Lower leg skin (tissue), 4 donors: ENCODE measurements around the gene MPP1. TPM values are rescaled to one million over a fixed set of nuclear protein-coding genes. Genes with fewer than 3 reads are reported as not detected.

Experiments
- DNase-seq, 2 donors: peaks; one replicate each; pipeline ENCODE4 v3.0.0-alpha.2; 2019; ENCODE audit warnings: low spot score in 2 of 2
- H3K4me3 ChIP-seq: fragments of 200-600 bp; sonication (generic); 2 replicates; pipeline ENCODE4 v1.5.1; 2017; ENCODE audit warnings: mild to moderate bottlenecking, low read depth; ENCODE audit not compliant: poor library complexity, severe bottlenecking
- POLR2A ChIP-seq, 2 donors: fragments of 450-650 bp; IDR thresholded peaks; one replicate each; pipeline ENCODE4 v1.6.1; 2016 to 2017; ENCODE audit warnings: antibody characterized with exemption in 2 of 2, mild to moderate bottlenecking in 1 of 2, moderate library complexity in 1 of 2
- WGBS, 2 donors: methylation state at CpG; one replicate each; pipeline ENCODE4 v1.1.5; 2018; 5-methylcytosine and 5-hydroxymethylcytosine counted together
- intact Hi-C: fragments of 100-400 bp; cut with DNase I; formaldehyde crosslinking; loops from one replicate; pipeline ENCODE4 v1.15.0; 2023; ENCODE audit warnings: low total_unique reads
- total RNA-seq, 4 donors: library from RNA; depleted of rRNA; stranded (reverse); fragments of >200 nt; gene quantifications; one replicate each; pipeline ENCODE4 v1.1.0, GENCODE V29; 2016
- TF ChIP-seq, protein P1 (sequence below), 3 donors: fragments of 450-650 bp; IDR thresholded peaks; one replicate each; pipeline ENCODE4 v1.5.1; 2016; ENCODE audit warnings: antibody characterized with exemption in 3 of 3, mild to moderate bottlenecking in 3 of 3, moderate library complexity in 2 of 3

The MPP1 gene
- 10 to 100 TPM in 2 of 4 donors, 1 to 10 TPM in 2; 8.7 to 14.5 (median 10.5) TPM for total RNA-seq

DNA sequence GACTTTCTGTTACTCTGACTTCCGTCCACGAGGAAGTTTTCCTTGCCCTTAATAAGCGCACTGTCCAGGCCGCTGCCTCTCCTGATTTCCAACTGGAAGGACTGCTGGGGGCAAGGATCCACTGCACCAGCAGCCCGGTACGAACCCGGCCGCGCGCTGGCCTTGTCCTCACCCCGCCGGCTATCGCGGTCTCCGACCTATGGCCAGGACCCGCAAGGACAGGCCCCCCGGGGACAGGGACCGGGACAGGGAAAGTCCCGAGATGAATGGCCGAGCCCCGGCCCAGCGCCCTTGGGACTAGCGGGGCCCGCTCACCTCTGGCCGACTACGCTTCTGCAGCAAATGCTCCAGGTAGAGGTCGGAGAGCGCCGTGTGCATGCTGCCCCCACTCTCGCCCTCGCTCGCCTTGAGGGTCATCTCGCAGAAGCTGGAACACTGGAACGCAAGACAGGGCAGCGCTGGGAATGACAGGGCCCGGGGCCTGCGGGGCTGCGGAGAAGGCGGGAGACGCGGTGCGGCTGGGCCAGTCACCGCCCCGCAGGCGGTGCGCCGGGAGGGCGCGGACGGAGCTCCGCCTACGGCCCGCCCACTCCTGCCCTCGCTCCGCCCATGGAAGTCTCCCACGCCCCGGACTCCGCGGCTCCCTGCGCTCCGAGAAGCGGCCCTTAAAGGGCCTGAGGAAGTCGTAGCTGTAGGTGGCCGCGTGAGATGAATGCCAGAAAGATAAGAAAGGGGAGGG, at the start of gene MPP1:
MPP1 (minus strand) TSS at position 529 of the 739 bp plus-strand sequence; CDS start at position 417, 112 bp downstream.
- TF ChIP-seq, protein P1, sequence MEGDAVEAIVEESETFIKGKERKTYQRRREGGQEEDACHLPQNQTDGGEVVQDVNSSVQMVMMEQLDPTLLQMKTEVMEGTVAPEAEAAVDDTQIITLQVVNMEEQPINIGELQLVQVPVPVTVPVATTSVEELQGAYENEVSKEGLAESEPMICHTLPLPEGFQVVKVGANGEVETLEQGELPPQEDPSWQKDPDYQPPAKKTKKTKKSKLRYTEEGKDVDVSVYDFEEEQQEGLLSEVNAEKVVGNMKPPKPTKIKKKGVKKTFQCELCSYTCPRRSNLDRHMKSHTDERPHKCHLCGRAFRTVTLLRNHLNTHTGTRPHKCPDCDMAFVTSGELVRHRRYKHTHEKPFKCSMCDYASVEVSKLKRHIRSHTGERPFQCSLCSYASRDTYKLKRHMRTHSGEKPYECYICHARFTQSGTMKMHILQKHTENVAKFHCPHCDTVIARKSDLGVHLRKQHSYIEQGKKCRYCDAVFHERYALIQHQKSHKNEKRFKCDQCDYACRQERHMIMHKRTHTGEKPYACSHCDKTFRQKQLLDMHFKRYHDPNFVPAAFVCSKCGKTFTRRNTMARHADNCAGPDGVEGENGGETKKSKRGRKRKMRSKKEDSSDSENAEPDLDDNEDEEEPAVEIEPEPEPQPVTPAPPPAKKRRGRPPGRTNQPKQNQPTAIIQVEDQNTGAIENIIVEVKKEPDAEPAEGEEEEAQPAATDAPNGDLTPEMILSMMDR (IDR thresholded peaks at IDR 0.05), result no peak
- no peak for TF ChIP-seq POLR2A (IDR thresholded peaks at IDR 0.05)
- peak; percentile 47 to 93 for DNase-seq
- 0 to 42% methylated on average over 6 to 63 of the region's 65 CpGs for WGBS, 2 donors
- intact Hi-C loops, result no loop called here
- peak within 1 kb of the TSS; percentile 43 for H3K4me3 ChIP-seq

DNA sequence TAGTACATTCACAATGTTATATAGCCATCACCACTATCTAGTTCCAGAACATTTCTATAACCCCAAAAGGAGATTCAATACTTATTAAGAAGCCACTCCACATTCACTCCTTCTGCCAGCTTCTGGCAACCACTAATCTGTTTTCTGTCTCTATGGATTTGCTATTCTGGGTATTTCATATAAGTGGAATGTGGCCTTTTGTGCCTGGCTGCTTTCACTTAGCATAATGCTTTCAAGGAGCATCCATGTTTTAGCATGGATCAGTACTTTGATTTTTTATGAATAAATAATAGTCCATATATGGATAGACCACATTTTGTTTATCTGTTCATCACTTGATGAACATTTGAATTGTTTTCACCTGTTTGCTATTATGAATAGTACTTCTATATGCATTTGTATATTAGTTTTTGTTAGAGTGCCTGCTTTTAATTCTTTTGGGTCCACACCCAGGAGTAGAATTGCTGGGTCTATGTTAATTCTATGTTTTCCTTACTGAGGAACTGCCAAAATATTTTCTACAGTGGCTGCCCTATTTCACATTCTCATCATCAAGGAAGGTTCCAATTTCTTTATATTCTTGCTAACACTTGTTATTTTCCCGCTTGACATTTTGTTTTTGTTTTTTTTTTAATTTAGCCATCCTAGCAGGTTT, 45.8 kb upstream of the MPP1 start:
- TF ChIP-seq, protein P1 (IDR thresholded peaks at IDR 0.05), result no peak
- TF ChIP-seq POLR2A (IDR thresholded peaks at IDR 0.05), result no peak
- WGBS, 2 donors, result 77 to 95% methylated on average over 1 of the region's 1 CpG
- intact Hi-C loops, result no loop called here
- H3K4me3 ChIP-seq, result no peak overlapping the region
- no peak for DNase-seq

DNA sequence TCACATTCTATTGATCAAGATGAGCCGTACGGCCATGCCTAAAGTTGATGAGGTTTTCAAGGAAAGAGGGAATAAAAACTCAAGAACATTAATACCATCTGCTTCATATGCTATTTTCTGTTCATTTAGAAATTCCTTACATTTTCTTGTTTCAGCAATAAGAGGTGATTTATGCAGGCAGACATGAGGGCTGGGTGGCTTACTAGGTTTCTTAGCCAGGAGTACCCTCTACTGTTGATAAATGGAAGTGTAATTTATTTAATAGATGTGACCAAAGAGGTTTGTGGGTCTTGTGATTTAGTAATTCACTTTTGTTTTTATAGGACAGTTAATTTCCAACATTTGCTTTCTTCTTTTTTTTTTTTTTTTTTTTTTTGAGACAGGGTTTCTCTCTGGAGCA, 35.6 kb upstream of the MPP1 start:
- no peak for DNase-seq
- no peak overlapping the region for H3K4me3 ChIP-seq
- 75 to 86% methylated on average over 2 of the region's 2 CpGs for WGBS, 2 donors
- no peak for TF ChIP-seq POLR2A (IDR thresholded peaks at IDR 0.05)
- TF ChIP-seq, protein P1 (IDR thresholded peaks at IDR 0.05), result peak in 1 of 3 donors; percentile 25
- intact Hi-C loops, result no loop called here

DNA sequence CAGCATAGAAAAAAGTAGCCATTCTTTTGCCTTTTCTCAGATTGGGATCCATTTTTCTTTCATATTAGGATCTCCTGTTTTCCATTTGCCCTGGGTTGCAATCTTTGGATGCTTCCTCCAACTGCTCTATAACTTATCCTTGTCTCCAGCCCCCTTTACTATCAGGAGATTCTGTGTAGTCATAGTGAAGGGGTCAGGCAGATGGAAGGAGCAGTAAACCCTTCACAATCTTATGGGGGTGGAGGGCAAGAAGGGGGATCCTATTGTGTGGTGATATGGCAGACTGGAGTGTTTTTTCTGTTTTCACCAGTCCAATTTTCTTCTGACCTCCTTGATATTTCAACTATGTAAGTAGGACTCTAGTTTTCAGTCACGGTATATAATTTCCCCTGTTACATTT, 30.9 kb upstream of the MPP1 start:
- intact Hi-C loops, result no loop called here
- no peak for DNase-seq
- no peak for TF ChIP-seq POLR2A (IDR thresholded peaks at IDR 0.05)
- TF ChIP-seq, protein P1 (IDR thresholded peaks at IDR 0.05), result no peak
- H3K4me3 ChIP-seq, result no peak overlapping the region
- 74 to 76% methylated on average over 1 of the region's 1 CpG for WGBS, 2 donors

DNA sequence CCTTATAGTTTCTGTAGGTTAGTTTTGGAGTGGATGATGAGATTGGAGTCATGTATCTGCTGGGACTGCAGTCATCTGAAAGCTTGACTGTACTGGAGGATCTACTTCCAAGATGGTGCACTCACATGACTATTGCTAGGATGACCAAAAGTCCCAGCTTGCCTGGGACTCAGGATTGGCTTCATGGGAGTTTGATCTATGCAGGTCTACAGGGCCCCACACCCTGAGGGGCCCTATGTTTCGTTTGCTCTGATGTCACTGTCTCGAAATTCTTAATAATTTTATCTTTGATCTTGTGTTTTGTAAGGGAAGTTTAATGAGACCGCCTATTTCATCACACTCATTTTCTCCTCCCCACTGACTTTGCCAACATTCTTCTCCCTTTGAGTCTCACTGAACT, 29.3 kb upstream of the MPP1 start, which contains the start of gene SMIM9:
SMIM9 (minus strand) TSS at position 101 of the 400 bp plus-strand sequence. CDS start 3,806 bp downstream, outside the sequence.
- WGBS, 2 donors, result 73 to 86% methylated on average over 3 of the region's 3 CpGs
- no peak for DNase-seq
- TF ChIP-seq, protein P1 (IDR thresholded peaks at IDR 0.05), result no peak
- no peak for TF ChIP-seq POLR2A (IDR thresholded peaks at IDR 0.05)
- H3K4me3 ChIP-seq, result no peak within 1 kb of the TSS
- intact Hi-C loops, result no loop called here
